GM23248 (cell line): ENCODE data around the gene ACYP1.

ENCODE experiments used
- EZH2 ChIP-seq: fragments of 200-600 bp; sonication (generic); IDR thresholded peaks from 2 replicates; pipeline ENCODE4 v1.6.1; 2018; ENCODE audit warnings: antibody characterized with exemption, mild to moderate bottlenecking; ENCODE audit not compliant: insufficient read depth, poor library complexity, severe bottlenecking
- EZH2phosphoT487 ChIP-seq: fragments of 200-600 bp; sonication (generic); IDR thresholded peaks from 2 replicates; pipeline ENCODE4 v1.6.1; 2018; ENCODE audit warnings: antibody characterized with exemption, moderate library complexity, mild to moderate bottlenecking, low read depth; ENCODE audit not compliant: insufficient read depth

DNA sequence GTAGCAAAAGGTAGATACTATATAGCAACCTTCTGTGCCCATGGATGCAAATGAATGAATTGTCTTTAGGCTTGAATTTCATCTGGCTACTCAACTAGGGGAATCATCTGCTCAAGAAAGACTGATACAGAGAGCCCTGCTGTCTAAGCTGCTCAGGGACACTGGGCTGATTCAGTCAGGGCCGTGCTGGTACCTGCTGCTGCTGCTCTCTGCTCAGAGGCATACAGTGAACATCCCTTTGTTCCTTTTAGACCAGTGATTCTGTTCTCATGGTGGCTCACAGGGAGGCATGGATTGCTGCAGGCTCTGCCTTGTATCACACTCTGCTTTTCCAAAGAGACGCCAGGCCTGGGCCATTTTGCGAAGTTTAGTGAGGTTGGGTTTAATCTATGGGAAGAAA is 47.0 kb downstream of the ACYP1 start:
- no peak for TF ChIP-seq EZH2
- no peak for TF ChIP-seq EZH2phosphoT487
